ENCODE results near the gene DAAM2.

DNA sequence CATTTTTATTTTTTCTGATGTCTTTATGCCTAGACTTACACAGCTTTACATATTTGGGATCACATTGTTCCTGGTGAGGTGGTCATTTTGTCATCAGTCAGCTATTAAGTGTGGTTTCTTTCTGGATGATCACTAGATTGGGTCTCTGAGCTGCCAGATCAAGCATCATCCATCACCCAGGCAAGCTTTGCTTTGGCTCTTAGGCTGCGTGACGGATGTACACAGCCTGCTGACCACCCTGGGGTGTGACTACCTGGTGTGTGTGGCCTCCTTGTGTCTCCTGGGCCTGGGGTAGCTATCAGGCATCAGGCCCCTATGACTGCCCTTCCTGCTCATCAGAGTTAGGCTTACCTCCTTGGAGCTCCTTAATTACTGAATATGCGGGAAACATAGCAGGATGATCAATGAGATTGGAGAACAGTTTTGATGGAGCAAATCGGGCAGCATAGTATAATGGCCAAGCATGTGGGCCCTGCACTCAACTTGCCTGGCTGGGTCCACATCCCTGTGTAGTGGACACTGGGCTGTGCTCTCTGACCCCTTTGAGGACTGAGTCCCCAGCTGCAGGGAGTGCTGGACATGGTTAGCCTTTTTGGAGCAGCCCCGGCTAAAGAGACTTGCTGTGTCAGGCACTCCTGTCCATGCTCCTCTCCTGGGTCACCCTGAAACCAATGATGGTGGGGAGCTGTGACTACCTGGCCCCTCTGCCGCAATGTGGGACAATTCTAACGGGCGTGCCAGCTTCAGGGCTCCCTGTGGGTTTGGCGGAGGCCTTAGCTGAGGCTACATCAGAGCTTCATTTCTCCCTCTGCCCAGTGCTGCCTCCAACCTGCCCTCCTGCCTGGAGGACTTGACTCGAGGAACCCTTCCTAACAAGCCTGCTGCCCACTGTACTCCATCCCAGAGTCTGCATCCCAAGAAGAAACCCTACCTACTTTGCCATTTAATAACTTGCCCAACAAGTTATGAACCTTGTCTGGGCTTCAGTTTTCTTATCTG is 8.2 kb downstream of the DAAM2 start:
- no peak for TF ChIP-seq POLR2A (IDR thresholded peaks at IDR 0.05)
- TF ChIP-seq, protein P1, sequence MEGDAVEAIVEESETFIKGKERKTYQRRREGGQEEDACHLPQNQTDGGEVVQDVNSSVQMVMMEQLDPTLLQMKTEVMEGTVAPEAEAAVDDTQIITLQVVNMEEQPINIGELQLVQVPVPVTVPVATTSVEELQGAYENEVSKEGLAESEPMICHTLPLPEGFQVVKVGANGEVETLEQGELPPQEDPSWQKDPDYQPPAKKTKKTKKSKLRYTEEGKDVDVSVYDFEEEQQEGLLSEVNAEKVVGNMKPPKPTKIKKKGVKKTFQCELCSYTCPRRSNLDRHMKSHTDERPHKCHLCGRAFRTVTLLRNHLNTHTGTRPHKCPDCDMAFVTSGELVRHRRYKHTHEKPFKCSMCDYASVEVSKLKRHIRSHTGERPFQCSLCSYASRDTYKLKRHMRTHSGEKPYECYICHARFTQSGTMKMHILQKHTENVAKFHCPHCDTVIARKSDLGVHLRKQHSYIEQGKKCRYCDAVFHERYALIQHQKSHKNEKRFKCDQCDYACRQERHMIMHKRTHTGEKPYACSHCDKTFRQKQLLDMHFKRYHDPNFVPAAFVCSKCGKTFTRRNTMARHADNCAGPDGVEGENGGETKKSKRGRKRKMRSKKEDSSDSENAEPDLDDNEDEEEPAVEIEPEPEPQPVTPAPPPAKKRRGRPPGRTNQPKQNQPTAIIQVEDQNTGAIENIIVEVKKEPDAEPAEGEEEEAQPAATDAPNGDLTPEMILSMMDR (IDR thresholded peaks at IDR 0.05) = no peak

All from body of pancreas (tissue), 4 donors.